Dermis microvascular lymphatic vessel endothelial cell (primary cell): Measurements from ENCODE around the gene SIDT2. TPM values are rescaled to one million over a fixed set of nuclear protein-coding genes. Genes with fewer than 3 reads are reported as not detected.
A peak's percentile ranks its signal among the peaks of the same experiment; 100 is the strongest.
"Not testable (repeated sequence)": the region's sequence is repeated elsewhere in the genome, so short reads cannot be mapped to it uniquely, and the experiment has no call there.

Experiments
- DNase-seq, 2 donors: peaks; one replicate each; pipeline versions ENCODE4 v3.0.0 to v3.0.0-alpha.2; 2010; ENCODE audit warnings: low read depth in 2 of 2
- total RNA-seq: library from RNA; depleted of rRNA; stranded (reverse); fragments of >200 nt; gene quantifications from 2 replicates; pipeline ENCODE4 v1.2.1, GENCODE V29; 2014

SIDT2 gene
- total RNA-seq, 1 donor from 2014 or later = 6.4 TPM

DNA sequence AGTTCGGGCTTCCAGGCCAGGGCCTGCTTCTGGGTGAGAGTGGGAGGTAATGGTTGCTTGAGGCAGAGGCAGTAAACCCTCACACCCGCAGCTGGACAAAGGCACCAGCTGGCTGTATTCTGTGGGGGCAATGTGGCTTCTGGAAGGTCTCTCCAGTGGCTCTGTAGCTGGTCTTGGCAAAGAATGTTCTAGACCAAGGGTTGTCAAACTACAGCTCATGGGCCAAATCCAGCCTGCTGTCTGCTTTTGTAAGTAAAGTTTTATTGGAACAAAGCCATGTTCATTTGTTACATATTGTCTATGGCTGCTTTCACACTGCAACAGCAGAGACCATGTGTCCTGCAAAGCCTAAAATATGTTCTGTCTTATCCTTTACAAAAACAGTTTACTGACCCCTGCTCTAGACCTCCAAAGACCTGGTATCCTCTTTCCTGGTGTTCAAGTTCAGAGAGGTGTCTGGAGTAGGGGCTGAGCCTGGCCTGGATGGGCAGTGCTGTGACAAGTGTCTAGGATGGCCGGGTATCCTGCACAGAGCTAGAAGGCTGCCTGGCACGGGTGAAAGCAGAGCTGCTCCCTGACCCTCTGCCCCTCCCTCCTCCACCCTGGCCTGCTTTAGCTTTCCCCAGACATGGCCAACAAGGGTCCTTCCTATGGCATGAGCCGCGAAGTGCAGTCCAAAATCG lies 24.0 kb downstream of the SIDT2 start:
- DNase-seq = no peak

DNA sequence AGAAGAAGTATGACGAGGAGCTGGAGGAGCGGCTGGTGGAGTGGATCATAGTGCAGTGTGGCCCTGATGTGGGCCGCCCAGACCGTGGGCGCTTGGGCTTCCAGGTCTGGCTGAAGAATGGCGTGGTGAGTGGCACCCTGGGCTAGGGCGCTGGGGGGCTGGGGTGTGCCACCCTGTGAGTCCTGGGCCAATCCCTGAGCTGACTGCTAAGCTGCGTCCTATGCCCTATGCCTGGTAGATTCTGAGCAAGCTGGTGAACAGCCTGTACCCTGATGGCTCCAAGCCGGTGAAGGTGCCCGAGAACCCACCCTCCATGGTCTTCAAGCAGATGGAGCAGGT lies 24.5 kb downstream of the SIDT2 start:
- DNase-seq = no peak

DNA sequence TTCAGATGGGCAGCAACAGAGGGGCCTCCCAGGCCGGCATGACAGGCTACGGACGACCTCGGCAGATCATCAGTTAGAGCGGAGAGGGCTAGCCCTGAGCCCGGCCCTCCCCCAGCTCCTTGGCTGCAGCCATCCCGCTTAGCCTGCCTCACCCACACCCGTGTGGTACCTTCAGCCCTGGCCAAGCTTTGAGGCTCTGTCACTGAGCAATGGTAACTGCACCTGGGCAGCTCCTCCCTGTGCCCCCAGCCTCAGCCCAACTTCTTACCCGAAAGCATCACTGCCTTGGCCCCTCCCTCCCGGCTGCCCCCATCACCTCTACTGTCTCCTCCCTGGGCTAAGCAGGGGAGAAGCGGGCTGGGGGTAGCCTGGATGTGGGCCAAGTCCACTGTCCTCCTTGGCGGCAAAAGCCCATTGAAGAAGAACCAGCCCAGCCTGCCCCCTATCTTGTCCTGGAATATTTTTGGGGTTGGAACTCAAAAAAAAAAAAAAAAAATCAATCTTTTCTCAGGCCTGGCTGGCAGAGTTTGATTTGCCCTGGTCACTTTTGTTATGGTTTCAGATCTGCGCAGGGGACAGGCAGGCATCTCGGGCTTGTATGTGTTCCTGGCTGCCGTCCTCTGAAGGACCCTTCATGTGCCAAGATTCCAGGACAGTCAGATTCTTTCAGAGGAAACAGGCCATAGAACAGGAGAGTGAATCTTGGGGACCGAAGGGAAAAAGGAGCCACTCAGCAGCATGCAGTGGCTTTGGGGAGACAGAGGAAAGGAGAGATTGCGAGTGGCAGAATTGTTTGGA lies 25.9 kb downstream of the SIDT2 start:
- DNase-seq = no peak

DNA sequence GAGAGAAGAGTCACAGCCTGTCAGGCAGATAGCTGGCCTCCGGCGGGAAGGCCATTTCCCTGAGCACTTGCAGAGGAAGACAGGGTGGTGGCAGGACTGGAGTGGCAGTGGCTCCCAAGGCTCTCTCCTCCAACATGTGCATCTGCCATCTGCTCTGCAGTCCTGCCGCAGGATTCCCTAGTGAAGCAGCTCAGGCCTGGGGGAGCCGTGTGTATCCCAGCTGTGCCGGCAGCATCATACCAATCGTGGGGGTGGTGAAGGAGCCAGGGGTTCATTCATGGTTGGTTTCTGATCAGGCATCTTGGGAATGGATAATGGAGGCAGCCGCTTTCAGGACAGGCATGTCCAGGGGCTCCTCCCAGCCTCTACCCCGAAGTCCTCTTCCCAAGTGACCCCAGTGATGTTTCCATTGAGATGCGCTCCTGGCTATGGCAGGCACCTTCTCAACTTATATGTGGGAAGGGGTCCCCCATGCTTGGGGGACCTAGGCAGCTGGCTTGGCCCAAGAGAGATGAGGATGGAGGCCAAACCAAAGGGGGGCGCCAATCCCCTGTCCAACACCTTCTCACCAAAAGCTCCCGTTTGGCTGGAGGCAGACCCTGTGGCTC lies 26.8 kb downstream of the SIDT2 start:
- no peak for DNase-seq

DNA sequence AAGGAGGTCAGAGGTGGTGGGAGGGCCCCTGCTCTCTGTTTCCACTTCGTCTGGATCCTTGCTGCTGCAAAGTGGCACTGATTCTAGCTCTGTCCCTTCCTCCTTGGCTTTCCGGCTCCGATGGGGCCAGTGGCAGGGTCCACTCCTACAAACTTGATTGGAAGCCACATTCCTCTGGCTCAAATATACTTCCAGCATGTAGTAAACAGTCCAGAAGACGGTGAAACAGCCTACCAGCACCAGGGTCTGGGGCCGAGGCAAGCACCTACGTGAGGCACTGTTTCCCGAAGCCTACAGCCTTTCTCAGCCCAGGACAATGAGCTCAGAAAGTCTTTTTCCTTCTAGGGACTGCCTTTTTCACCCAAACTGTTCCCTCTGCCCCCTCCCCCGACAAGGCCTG lies 27.6 kb downstream of the SIDT2 start:
- not testable (repeated sequence) for DNase-seq

DNA sequence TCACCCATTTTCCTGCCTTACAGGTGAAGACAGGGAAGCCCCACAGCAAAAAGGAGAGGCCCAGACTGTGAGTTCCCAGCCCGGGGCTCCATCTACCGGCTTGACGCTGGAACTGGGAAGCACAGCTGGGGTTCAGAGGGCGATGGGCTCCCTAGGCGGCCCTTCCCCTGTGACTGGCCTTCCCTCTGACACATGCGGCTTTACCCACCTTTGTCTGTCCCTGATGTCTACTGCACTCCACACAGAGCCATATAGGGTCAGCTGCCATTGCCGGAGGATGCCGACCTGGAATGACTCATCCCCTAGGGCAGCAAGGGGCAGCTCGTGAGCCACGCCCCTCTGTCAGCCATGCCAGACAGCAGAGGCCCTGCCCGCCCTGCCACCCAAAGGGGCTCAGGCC lies 28.3 kb downstream of the SIDT2 start:
- DNase-seq = not testable (repeated sequence)

DNA sequence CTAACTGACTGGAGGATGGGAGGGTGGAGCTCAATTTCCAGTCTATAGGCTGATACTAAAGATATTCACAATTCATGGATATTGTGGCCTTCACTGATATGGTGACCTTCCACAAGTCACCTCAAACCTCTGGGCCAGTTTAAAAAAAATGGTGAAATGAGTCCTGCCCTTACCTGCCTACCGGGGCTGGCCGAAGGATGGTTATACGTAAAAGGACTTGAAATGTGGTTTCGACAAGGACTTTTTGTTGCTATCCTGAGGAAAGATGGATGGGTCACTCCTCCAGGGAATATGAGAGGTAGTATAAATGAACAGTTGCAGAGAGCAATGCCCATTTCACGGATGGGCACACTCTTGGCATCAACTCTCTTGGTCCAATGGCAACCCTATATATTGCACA lies 28.9 kb downstream of the SIDT2 start:
- not testable (repeated sequence) for DNase-seq

DNA sequence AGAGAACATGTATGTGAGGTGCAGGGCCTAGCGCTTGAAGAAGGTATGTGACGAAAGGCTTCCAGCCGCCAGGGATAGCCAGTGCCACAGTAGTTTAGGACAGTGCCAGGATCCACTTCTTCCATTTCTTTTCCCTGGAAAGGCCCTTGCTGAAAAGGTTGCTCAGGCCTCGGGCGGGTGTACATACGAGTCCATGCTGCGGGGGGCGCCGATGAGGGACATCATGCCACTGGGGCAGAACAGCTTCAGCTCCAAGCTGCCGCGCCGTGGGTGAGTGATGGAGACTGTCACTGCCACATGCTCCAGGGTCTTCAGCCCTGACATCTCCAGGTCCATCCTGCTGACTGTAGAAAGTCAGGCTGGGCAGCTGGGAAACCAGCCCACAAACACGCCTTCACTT lies 30.2 kb downstream of the SIDT2 start:
- DNase-seq = not testable (repeated sequence)

DNA sequence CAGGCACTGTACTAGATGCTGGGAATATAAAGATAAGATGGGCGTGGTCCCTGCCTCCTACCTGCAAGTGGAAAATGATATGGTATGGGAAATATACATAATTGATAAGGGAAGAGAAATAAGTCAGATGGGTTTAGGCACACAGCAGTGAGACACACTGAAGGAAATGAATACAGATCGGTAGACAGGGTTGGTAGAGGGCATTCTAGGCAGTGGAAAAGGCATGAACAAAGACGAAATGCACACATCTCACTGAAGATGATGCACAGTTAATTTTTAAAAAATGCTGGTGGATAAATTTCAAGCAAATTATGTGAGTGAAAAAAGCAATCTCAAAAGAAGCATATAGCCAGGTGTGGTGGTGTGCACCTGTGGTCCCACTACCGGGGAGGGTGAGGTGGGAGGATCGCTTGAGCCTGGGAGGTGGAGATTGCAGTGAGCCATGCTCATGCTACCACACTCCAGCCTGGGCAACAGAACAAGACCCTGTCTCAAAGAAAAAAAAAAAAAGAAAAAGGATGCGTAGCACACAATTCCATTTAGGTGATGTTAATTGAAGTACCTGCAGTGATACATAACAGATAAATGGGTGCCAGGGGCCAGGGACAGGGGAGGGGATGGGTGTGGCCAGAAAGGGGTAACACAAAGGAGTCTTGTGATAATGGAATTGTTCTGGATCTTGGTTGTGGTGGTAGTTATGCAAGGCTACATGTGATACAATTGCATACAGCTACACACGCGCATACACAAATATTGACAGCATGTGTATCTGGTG lies 31.0 kb downstream of the SIDT2 start:
- not testable (repeated sequence) for DNase-seq

DNA sequence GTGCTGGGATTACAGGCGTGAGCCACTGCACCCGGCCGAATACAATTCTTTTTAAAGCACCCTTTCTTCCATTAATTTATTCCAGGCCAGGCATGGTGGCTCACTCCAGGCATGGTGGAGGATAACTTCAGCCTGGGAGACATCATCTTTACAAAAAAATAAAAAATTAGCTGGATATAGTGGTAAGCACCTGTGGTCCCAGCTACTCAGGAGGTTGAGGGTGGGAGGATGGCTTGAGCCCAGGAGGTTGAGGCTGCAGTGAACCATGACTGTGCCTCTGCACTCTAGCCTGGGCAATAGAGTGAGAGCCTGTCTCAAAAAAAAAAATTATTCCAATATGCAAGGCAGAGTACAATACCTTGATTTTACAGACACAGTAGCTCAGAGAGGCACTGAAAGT lies 32.1 kb downstream of the SIDT2 start:
- DNase-seq = no peak

DNA sequence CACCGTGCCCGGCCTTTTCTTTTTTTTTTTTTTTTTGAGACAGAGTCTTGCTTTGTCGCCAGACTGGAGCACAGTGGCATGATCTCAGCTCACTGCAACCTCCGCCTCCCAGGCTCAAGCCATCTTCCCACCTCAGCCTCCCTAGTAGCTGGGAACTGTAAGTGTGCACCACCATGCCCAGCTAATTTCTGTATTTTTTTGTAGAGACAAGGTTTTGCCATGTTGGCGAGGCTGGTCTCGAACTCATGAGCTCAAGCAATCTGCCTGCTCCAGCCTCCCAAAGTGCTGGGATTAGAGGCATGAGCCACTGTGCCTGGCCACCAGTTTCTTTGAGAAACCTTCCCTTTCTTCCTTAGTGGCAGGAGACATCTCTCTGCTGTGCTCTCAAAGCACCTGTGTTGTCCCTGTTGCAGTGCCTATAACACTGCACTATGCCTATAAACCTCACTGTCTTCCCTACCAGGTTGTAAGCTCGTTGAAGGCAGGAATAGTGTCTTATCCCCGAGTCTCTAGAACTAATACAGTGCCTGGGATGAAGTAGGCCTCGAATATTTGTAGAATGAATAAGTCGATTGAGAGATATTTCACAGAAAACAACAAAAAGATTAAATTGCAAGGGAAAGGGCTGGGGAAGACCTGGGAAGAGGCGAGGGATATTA lies 34.3 kb downstream of the SIDT2 start:
- DNase-seq = no peak

DNA sequence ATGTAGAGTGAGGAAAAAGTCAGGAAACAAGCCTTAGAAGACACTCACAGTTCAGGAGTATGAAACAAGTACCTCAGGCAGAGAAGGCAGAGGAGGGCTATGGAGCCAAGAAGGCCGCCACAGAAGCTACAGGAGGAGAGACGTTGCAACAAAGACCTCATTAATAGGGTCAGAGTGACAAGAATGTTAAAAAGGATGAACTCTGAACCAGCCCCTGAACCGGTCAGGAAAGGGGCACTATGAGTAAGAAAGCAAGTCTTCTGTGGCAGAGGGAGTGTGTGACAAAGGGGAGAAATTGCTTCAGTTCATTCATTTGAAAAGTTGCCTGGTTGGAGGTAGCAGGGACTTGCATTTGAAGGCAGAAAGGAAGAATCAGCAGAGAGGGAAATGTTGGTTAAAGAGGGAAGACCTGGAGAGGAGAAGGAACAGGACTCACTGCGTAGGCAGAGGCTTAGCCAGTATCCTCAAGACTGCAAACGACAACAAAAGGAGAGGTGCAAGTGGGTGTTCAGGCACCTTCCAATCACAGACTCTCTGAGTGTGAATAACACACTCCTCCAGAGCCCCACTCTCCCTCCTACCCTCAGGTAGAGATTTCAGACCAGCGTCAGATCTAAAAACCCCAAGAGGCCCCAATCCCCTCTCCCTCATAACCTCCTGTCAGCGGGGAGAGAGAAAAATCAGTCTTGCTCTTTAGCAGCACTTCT lies 36.0 kb downstream of the SIDT2 start:
- DNase-seq = no peak

DNA sequence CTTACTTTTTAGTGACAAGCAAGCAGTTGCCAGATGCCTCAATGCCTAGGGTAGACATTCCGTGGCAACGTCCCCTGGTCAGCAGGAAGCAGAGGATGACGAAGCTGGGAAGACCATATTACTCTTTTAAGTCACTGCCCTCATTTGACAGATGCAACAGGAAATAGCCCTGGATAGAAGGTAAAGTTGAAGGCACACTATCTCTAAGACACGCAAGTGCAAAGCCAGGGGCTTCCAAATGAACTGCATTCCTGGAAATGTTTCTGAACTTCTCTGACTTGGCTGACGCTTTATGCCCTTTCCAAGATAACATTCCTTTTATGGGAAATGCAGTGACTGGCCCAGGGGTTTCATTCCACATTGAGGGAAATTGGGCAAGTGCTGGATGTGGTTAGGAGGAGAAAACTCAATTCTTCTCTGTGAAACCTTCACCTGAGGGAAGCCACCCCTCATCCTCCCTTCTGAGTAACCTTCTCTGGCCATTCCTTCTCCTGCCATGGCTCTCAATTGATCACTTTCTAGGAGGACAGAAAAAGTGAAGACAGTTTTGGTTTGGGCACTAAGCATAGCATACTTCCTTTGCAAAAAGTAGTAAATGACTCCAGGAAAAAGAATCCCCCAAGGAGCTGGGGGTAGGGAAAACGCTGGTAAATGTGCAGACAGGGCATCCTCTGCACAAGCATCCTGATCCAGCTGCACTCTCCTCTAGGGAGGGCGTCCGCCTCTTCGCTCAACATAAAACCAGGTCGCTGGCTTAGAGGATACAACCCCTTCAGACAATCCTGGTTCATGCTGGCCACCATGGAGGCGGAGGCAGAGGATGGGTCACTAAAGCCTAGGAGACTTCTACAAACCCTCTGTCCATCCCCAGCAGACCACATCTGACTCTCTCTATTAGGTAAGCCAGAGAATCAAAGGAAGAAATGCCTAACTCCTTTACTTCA lies 38.9 kb downstream of the SIDT2 start:
- peak in 1 of 2 donors; percentile 24 for DNase-seq

DNA sequence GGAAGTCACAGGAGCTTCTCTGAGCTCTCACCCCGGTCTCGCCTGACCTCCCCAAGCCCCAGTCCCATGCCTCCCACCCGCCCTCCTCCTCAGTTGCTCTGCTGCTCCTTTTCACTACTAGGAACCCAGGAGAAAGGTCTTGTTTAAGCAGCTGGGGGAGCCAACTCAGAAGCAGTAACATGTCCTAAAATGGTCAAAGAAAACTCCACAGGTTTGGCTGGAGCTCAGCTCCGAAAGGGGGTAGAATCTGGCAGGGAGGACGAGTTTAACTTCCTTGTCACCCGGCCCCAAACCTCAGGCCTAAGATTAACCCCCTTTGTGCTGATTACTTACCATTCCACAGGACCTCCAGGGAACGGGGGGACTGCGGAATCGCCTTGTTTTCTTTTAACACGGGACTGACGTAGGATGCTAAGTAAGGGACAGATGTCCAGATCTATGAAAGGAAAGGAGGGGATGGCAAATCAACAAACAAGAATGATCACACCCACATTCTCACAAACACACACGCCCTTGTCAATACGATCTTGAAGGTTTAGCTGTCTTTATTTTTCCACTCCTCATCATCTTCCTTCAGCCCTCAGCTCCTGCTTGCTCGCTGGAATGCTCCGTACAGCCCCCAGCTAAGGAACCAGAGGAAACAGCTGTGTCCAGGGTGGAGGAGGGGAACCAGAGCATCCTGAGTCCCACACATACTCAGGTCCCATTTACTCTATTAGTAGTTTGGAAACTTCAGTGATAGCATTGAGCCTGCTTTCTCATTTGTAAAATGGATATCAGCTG lies 39.8 kb downstream of the SIDT2 start:
- peak in 1 of 2 donors; percentile 29 for DNase-seq

DNA sequence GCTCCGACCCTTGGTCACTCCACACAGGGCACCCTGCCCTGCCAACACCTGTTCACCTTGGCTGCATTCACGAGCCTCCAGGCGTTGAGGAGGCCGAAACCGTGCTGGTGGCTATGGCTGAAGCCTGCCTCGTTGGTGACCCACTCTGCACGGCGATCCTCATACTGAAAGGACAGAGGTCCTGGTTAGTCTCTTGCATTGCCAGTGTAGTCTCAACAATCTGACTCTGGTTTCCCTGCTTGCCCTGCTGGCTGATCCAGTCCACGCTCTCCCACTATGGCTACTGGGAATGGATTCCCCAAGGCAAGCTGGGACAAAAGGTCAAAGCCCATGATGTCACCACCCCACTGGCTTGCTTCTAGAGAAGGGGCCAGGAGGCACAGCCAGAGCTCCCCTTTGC lies 40.5 kb downstream of the SIDT2 start:
- DNase-seq = no peak

DNA sequence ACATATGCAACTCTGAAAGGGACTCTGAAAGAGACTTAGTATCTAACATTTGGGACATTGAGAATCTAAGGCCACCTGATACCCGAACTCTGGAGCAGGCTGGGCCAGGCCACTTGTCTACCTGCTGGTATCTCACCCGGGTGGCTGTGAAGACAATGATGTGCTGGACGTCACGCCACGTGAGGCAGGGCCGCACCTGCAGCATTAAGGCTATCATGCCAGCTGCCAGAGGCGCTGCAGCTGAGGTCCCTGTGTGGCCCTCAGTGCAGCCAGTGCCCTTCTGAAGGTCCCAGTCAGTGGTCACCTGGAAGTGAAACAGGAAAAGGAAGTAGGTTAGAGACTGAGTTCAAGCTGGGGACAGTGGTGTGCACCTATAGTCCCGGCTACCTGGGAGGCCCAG lies 40.9 kb downstream of the SIDT2 start:
- no peak for DNase-seq

DNA sequence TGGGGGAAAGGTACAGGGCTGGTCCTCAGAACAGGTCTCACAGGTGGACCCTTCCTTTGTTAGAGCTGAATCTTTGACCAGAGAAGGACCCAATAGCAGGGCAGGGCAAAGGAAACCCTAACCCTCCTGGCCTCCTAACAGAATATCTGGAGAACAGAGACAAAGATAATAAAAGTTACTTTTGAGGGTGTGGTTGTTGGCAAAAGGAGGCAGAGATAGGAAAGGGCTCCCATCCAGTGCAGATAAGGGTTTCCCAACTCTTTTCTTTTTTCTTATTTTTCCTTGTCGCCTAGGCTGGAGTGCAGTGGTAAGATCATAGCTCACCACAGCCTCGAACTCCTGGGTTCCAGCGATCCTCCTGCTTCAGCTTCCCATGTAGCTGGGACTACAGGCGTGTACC lies 41.5 kb downstream of the SIDT2 start:
- no peak for DNase-seq

DNA sequence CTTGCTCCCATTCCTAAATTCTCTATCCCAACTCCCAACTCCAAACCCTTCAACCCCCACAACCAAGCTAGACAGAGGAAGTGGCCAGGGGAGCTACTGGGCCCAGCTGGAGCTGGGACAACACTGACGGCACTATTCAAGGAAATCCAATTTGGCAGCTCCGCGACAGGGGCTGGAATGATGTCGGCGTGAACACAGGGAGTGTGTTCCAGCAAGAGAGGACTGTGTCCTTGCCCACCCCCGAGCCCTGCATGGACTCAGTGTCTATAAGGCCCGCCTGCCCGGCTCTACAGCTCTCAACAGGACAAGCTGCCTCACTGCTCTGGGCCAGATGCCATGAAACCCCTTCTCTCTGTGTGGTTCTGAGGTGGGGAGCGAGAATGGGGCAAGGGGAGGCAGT lies 42.0 kb downstream of the SIDT2 start:
- DNase-seq = no peak
